H1 (cell line): ENCODE measurements around the gene SRF. TPM values are rescaled to one million over a fixed set of nuclear protein-coding genes. Genes with fewer than 3 reads are reported as not detected.
A peak's percentile ranks its signal among the peaks of the same experiment; 100 is the strongest.

Source experiments
- CTCF ChIA-PET: fragments of 300-600 bp; sonication (Branson Sonifier 250); formaldehyde crosslinking; loops from one replicate; lab custom pipeline; 2021; ENCODE audit not compliant: partially characterized antibody; lab: Charles Lee
- POLR2A ChIA-PET: fragments of 300-600 bp; sonication (Branson Sonifier 250); formaldehyde crosslinking; loops from one replicate; lab custom pipeline; 2021; ENCODE audit warnings: inconsistent platforms; ENCODE audit not compliant: partially characterized antibody; lab: Charles Lee
- DNase-seq, 2 experiments: peaks; one replicate each; pipeline versions ENCODE4 v3.0.0 to v3.0.0-alpha.2; 2010 to 2022; ENCODE audit warnings: low spot score in 2 of 2, low read depth in 1 of 2, mixed read lengths in 1 of 2
- FAIRE-seq: peaks from 2 replicates; lab custom pipeline; 2011; peaks lifted over from hg19 to GRCh38; lab: Jason Lieb, UNC
- H2AFZ ChIP-seq: 2 replicates; pipeline ENCODE4 v1.8.1; 2012; ENCODE audit warnings: low read length, inconsistent platforms
- H2AK5ac ChIP-seq: 2 replicates; pipeline ENCODE4 v1.6.1; 2013; ENCODE audit warnings: low read depth, low read length
- H2BK120ac ChIP-seq: replicated peaks from 2 replicates; pipeline ENCODE3; 2013; ENCODE audit warnings: low read depth, low read length, inconsistent platforms
- H2BK12ac ChIP-seq: 2 replicates; pipeline ENCODE4 v1.6.1; 2013; ENCODE audit warnings: low read depth, low read length
- H2BK15ac ChIP-seq: 2 replicates; pipeline ENCODE4 v1.6.1; 2013; ENCODE audit warnings: low read length
- H2BK20ac ChIP-seq: 2 replicates; pipeline ENCODE4 v1.6.1; 2013; ENCODE audit warnings: low read length
- H2BK5ac ChIP-seq: 2 replicates; pipeline ENCODE4 v1.6.1; 2013; ENCODE audit warnings: low read depth, low read length
- H3K14ac ChIP-seq: 2 replicates; pipeline ENCODE4 v1.6.1; 2013; ENCODE audit warnings: inconsistent platforms; ENCODE audit not compliant: insufficient read length
- H3K18ac ChIP-seq: 2 replicates; pipeline ENCODE4 v1.6.1; 2013; ENCODE audit warnings: low read length; ENCODE audit errors: extremely low read depth
- H3K23ac ChIP-seq: 2 replicates; pipeline ENCODE4 v1.6.1; 2013; ENCODE audit warnings: inconsistent platforms; ENCODE audit not compliant: insufficient read length
- H3K23me2 ChIP-seq: 2 replicates; pipeline ENCODE4 v1.6.1; 2013; ENCODE audit warnings: low read depth, low read length
- H3K27ac ChIP-seq: 2 replicates; pipeline ENCODE4 v1.6.1; 2011; ENCODE audit warnings: low read depth, low read length, inconsistent platforms
- H3K27me3 ChIP-seq, 4 experiments: replicated peaks in 1 of 4; 1 replicate in 1 of 4; 2 replicates in 3 of 4; pipeline versions ENCODE4 v1.6.1 to v1.8.1; 2011 to 2013; ENCODE audit warnings: low read length in 3 of 4, mild to moderate bottlenecking in 3 of 4, inconsistent platforms in 2 of 4, mixed read lengths in 2 of 4, moderate library complexity in 1 of 4; ENCODE audit not compliant: control insufficient read depth in 3 of 4, insufficient read depth in 3 of 4; ENCODE audit errors: extremely low read depth in 1 of 4
- H3K36me3 ChIP-seq, 4 experiments: 2 replicates each; pipeline versions ENCODE4 v1.6.1 to v1.8.1; 2011 to 2013; ENCODE audit warnings: mild to moderate bottlenecking in 4 of 4, low read length in 3 of 4, moderate library complexity in 2 of 4, control low read depth in 1 of 4, inconsistent platforms in 1 of 4; ENCODE audit not compliant: insufficient read depth in 4 of 4, control insufficient read depth in 2 of 4
- H3K4ac ChIP-seq: replicated peaks from 2 replicates; pipeline ENCODE3; 2013; ENCODE audit warnings: low read length, low read depth, mixed read lengths, inconsistent platforms; ENCODE audit not compliant: insufficient read length
- H3K4me1 ChIP-seq, 4 experiments: replicated peaks in 1 of 4; 1 replicate in 1 of 4; 2 replicates in 3 of 4; pipeline versions ENCODE4 v1.6.1 to v1.8.1; 2011 to 2013; ENCODE audit warnings: low read length in 3 of 4, inconsistent platforms in 2 of 4, mixed read lengths in 1 of 4; ENCODE audit not compliant: insufficient read depth in 4 of 4, control insufficient read depth in 3 of 4
- H3K4me2 ChIP-seq, 2 experiments: 2 replicates each; pipeline versions ENCODE4 v1.6.1 to v1.8.1; 2011 to 2013; ENCODE audit warnings: low read depth in 2 of 2, low read length in 2 of 2, control low read depth in 1 of 2, inconsistent platforms in 1 of 2, mild to moderate bottlenecking in 1 of 2; ENCODE audit not compliant: insufficient read depth in 1 of 2
- H3K4me3 ChIP-seq, 4 experiments: fragments of 200-600, 300-600 bp in 1 of 4; sonication (generic), shearing (Covaris generic), sonication (Bioruptor Twin) in 1 of 4; 2 replicates each; pipeline versions ENCODE4 v1.5.1 to v1.8.1; 2011 to 2016; ENCODE audit warnings: low read length in 4 of 4, low read depth in 3 of 4, control low read depth in 2 of 4, inconsistent platforms in 2 of 4, mild to moderate bottlenecking in 2 of 4, mixed read lengths in 1 of 4, moderate library complexity in 1 of 4; ENCODE audit not compliant: insufficient read depth in 2 of 4; ENCODE audit errors: extremely low read depth in 1 of 4
- H3K56ac ChIP-seq: replicated peaks from 2 replicates; pipeline ENCODE3; 2013; ENCODE audit warnings: low read depth, mild to moderate bottlenecking, mixed read lengths, low read length, inconsistent platforms; ENCODE audit not compliant: insufficient read length
- H3K79me1 ChIP-seq: 2 replicates; pipeline ENCODE4 v1.6.1; 2013; ENCODE audit warnings: low read depth, low read length, control low read depth
- H3K79me2 ChIP-seq, 2 experiments: 2 replicates each; pipeline versions ENCODE4 v1.6.1 to v1.8.1; 2012 to 2013; ENCODE audit warnings: low read length in 2 of 2, mild to moderate bottlenecking in 2 of 2, inconsistent platforms in 1 of 2; ENCODE audit not compliant: insufficient read depth in 2 of 2, control insufficient read depth in 1 of 2
- H3K9ac ChIP-seq, 4 experiments: replicated peaks in 1 of 4; 1 replicate in 1 of 4; 2 replicates in 3 of 4; pipeline versions ENCODE4 v1.6.1 to v1.8.1; 2011 to 2013; ENCODE audit warnings: low read depth in 3 of 4, low read length in 3 of 4, control low read depth in 2 of 4, mild to moderate bottlenecking in 2 of 4, moderate library complexity in 2 of 4, inconsistent platforms in 1 of 4; ENCODE audit errors: extremely low read depth in 1 of 4
- H3K9me3 ChIP-seq, 2 experiments: 2 replicates each; pipeline versions ENCODE4 v1.6.1 to v1.8.1; 2012 to 2013; ENCODE audit warnings: mild to moderate bottlenecking in 2 of 2, moderate library complexity in 2 of 2, control low read depth in 1 of 2, inconsistent platforms in 1 of 2, low read depth in 1 of 2, low read length in 1 of 2, mixed read lengths in 1 of 2; ENCODE audit not compliant: insufficient read depth in 2 of 2
- H4K20me1 ChIP-seq, 2 experiments: replicated peaks in 1 of 2; 2 replicates each; pipeline versions ENCODE3 to v1.8.1; 2011 to 2013; ENCODE audit warnings: inconsistent platforms in 2 of 2, low read length in 2 of 2, mild to moderate bottlenecking in 1 of 2; ENCODE audit not compliant: insufficient read depth in 2 of 2, control insufficient read depth in 1 of 2
- H4K5ac ChIP-seq: 2 replicates; pipeline ENCODE4 v1.6.1; 2013; ENCODE audit warnings: low read length, low read depth, mixed read lengths, inconsistent platforms; ENCODE audit not compliant: insufficient read length
- H4K8ac ChIP-seq: 2 replicates; pipeline ENCODE4 v1.8.0; 2013; ENCODE audit warnings: mild to moderate bottlenecking, moderate library complexity, low read length, inconsistent platforms; ENCODE audit not compliant: insufficient read depth; ENCODE audit errors: extremely low read depth
- H4K91ac ChIP-seq: replicated peaks from 2 replicates; pipeline ENCODE3; 2013; ENCODE audit warnings: low read length, mixed read lengths, inconsistent platforms; ENCODE audit not compliant: insufficient read length
- WGBS, 2 experiments: shearing (Covaris generic) in 1 of 2; methylation state at CpG; one replicate each; pipeline versions ENCODE4 v1.1.6 to v1.1.7; 2013 to 2015; ENCODE audit warnings: low lambda C conversion rate in 2 of 2, mixed read lengths in 2 of 2, inconsistent platforms in 1 of 2, low coverage in 1 of 2, missing lambda C conversion rate in 1 of 2; ENCODE audit not compliant: insufficient replicate concordance in 2 of 2, insufficient coverage in 1 of 2, insufficient read length in 1 of 2; ENCODE audit errors: extremely low coverage in 1 of 2, missing lambda C conversion rate in 1 of 2; 5-methylcytosine and 5-hydroxymethylcytosine counted together
- polyA plus RNA-seq, 7 experiments: library from polyadenylated mRNA; depleted of rRNA in 3 of 7; stranded (reverse) in 5 of 7; unstranded in 2 of 7; fragments of >200 nt in 5 of 7; fragments of 200-250 nt in 2 of 7; gene quantifications; 1 replicate in 5 of 7; 2 replicates in 1 of 7; 4 replicates in 1 of 7; pipeline versions ENCODE4 v1.2.1 to v1.2.3, GENCODE V29; 2011 to 2013; ENCODE audit warnings: missing spikeins in 2 of 7, mixed read lengths in 2 of 7
- total RNA-seq: library from RNA; stranded (reverse); fragmentation: NEBNext Ultra II Directional; extraction: Animal tissue kit (Norgen Biotek cat#: 25700); gene quantifications from 2 replicates; pipeline ENCODE4 v1.2.1, GENCODE V29; 2021

Gene SRF
- total and polyA plus RNA-seq, 2 of the 8 experiments (the other 6 are each of a cell fraction or from before 2014, with no cell fraction given) = 49.0 to 69.5 TPM

DNA sequence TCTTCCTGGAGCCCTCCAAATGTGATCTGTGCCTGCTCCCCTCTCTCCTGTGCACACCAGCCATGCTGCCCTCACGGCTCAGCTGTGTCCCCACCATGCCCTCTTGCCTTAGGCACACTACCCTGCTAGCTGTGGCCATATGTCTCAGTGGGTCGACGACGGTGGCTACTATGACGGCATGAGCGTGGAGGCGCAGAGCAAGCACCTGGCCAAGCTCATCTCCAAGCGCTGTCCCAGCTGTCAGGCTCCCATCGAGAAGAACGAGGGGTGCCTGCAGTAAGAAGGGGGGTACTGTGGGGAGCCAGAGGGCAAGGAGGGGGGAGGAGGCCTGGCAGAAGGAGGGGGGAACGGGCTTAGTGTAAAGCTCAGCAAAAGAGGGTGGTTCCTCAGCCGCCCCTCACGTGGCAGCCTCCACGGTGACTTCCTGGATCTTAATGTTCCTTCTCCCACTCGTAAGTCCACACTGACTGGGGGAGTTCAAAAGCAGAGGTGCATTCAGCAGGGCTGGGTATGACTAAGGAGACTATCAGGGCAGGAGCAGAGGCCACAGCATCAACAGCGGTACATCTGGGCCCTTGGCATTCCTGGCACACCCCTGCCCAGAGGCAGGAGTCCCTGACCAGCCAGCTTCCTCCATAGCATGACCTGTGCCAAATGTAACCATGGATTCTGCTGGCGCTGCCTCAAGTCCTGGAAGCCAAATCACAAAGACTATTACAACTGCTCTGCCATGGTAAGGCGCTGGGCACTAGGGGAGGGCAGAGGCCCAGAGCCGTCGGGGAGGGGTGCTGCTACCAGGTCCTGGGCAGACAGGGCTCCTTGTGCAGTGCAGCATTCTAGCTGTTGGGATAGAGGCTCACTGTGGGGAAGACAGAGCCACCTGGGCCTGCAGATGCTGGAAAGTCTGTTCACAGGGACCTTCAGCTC, 50.2 kb downstream of the SRF start:
- no peak overlapping the region for H3K56ac ChIP-seq
- no peak overlapping the region for H2BK20ac ChIP-seq
- H4K20me1 ChIP-seq = peaks cover 5% of the 10 kb centered on the region in 2 experiments
- no peak overlapping the region for H4K91ac ChIP-seq
- H2AK5ac ChIP-seq = no peak overlapping the region
- H3K18ac ChIP-seq = no peak overlapping the region
- no peak for FAIRE-seq
- no peak overlapping the region for H2BK15ac ChIP-seq
- peaks cover 0 to 4% (median 0%) of the 10 kb centered on the region in 4 experiments; a peak in 1 of 7 replicates for H3K4me1 ChIP-seq
- no peak overlapping the region for H3K4me2 ChIP-seq
- H4K5ac ChIP-seq = no peak overlapping the region
- no peak overlapping the region for H3K14ac ChIP-seq
- no peaks in the 10 kb centered on the region for H3K79me2 ChIP-seq
- H2BK120ac ChIP-seq = no peak overlapping the region
- no peak overlapping the region for H3K4me3 ChIP-seq
- ChIA-PET POLR2A (interaction anchor here (0.6 to 2.5 kb wide), 11 partner anchors 8 to 293 kb away, joined by 3 to 19 read pairs (median 4); partner anchors contain the start of genes CUL9 and DNPH1), CTCF (interaction anchor here (0.5 to 3.2 kb wide), 8 partner anchors 11 to 286 kb away, joined by 3 to 10 read pairs (median 4); no protein-coding TSS in a partner anchor)
- H4K8ac ChIP-seq = no peak overlapping the region
- H2BK12ac ChIP-seq = no peak overlapping the region
- H3K79me1 ChIP-seq = 0 out of 2 replicates have a peak, but pooled peaks cover 2% of the 10 kb centered on the region
- no peaks in the 10 kb centered on the region for H3K27me3 ChIP-seq
- no peaks in the 10 kb centered on the region; a peak in 1 of 8 replicates for H3K36me3 ChIP-seq
- H2BK5ac ChIP-seq = 0 out of 2 replicates have a peak overlapping the region, but pooled peaks have one; percentile 37
- DNase-seq = no peak
- 94% methylated on average over 15 of the region's 20 CpGs; no CpG with 5 or more reads in 1 of the 2 experiments for WGBS, 2 experiments
- no peak overlapping the region for H3K4ac ChIP-seq
- no peak overlapping the region for H2AFZ ChIP-seq
- no peak overlapping the region for H3K27ac ChIP-seq
- H3K9ac ChIP-seq = peak overlapping the region in 1 of 4 experiments; percentile 16; a peak in 1 of 7 replicates
- no peak overlapping the region for H3K23ac ChIP-seq
- no peaks in the 10 kb centered on the region for H3K23me2 ChIP-seq
- H3K9me3 ChIP-seq = no peaks in the 10 kb centered on the region
